Panc1 (cell line): Measurements from ENCODE around the gene SNHG17.

Experiments
- POLR2AphosphoS5 ChIP-seq: IDR thresholded peaks from 2 replicates; pipeline ENCODE4 v1.6.1; 2012; ENCODE audit warnings: mild to moderate bottlenecking, low read depth, low read length, moderate library complexity
- REST ChIP-seq, 2 experiments: IDR thresholded peaks; 2 replicates each; pipeline ENCODE4 v1.6.1; 2011 to 2012; ENCODE audit warnings: low read depth in 2 of 2, control low read depth in 1 of 2, low read length in 1 of 2, mild to moderate bottlenecking in 1 of 2, moderate library complexity in 1 of 2; ENCODE audit not compliant: insufficient read depth in 1 of 2
- TCF7L2 ChIP-seq: IDR thresholded peaks from 2 replicates; pipeline ENCODE4 v1.6.1; 2011; ENCODE audit warnings: mild to moderate bottlenecking, low read depth, low read length, inconsistent platforms
- TF ChIP-seq, protein P1 (sequence below): fragments of 450-650 bp; IDR thresholded peaks from 2 replicates; pipeline ENCODE4 v1.5.1; 2017; ENCODE audit warnings: mild to moderate bottlenecking

- TF ChIP-seq, protein P1, sequence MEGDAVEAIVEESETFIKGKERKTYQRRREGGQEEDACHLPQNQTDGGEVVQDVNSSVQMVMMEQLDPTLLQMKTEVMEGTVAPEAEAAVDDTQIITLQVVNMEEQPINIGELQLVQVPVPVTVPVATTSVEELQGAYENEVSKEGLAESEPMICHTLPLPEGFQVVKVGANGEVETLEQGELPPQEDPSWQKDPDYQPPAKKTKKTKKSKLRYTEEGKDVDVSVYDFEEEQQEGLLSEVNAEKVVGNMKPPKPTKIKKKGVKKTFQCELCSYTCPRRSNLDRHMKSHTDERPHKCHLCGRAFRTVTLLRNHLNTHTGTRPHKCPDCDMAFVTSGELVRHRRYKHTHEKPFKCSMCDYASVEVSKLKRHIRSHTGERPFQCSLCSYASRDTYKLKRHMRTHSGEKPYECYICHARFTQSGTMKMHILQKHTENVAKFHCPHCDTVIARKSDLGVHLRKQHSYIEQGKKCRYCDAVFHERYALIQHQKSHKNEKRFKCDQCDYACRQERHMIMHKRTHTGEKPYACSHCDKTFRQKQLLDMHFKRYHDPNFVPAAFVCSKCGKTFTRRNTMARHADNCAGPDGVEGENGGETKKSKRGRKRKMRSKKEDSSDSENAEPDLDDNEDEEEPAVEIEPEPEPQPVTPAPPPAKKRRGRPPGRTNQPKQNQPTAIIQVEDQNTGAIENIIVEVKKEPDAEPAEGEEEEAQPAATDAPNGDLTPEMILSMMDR, result no peak
- TF ChIP-seq REST (IDR thresholded peaks at IDR 0.05; ENCODE audit: insufficient read depth in 1 of 2, low read depth in 2 of 2, low read length in 1 of 2), result no peak
- no peak for TF ChIP-seq TCF7L2
- TF ChIP-seq POLR2AphosphoS5, result no peak
Observed at GRCh38 chr20:38402089-38402488, 33.0 kb downstream of the SNHG17 start.
